HG03460 (cell line): ENCODE data around the gene HNMT.
"Not testable (repeated sequence)": the region's sequence is repeated elsewhere in the genome, so short reads cannot be mapped to it uniquely, and the experiment has no call there.

ENCODE experiments used
- ATAC-seq: cut with Tn5 transposase; IDR thresholded peaks from one replicate; pipeline ENCODE4 v1.9.1; 2021; ENCODE audit not compliant: unreplicated experiment

Gene HNMT

DNA sequence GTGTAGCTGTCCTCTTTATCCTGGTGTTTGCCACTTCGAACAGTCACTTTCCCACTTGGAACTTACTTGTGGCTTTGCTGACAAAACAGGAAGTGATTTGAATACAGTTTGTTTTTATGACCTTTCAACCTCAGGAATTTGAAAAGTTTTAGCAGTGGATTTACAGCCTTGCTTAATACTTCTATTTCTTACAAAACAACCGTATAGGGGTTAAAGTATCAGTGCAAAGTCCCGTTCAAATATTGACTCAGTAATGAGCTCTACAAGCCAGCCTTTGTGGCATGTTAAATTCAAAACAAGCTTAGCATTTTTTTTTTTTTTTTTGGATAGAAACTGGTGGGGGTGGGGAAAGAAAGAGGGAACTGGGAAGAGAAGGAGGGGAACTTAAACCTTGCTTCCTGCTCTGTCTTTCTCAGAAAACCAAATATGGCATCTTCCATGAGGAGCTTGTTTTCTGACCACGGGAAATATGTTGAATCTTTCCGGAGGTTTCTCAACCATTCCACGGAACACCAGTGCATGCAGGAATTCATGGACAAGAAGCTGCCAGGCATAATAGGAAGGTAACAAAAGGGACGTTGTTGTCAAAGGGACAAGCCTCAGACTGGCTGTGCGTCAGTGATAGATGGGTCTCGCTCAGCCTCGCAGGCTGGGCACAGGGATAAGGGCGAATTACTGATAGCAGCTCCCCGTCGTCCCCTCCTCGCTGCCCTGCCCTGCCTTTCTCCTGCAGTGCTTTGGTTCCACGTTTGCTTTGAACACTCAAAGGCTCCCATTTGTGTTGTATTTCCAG is at the start of gene HNMT:
Gene HNMT, plus strand, starts transcription at position 408 of the 793 bp plus-strand sequence. Its CDS starts 19 bp downstream, at position 427.
- ATAC-seq: no peak

DNA sequence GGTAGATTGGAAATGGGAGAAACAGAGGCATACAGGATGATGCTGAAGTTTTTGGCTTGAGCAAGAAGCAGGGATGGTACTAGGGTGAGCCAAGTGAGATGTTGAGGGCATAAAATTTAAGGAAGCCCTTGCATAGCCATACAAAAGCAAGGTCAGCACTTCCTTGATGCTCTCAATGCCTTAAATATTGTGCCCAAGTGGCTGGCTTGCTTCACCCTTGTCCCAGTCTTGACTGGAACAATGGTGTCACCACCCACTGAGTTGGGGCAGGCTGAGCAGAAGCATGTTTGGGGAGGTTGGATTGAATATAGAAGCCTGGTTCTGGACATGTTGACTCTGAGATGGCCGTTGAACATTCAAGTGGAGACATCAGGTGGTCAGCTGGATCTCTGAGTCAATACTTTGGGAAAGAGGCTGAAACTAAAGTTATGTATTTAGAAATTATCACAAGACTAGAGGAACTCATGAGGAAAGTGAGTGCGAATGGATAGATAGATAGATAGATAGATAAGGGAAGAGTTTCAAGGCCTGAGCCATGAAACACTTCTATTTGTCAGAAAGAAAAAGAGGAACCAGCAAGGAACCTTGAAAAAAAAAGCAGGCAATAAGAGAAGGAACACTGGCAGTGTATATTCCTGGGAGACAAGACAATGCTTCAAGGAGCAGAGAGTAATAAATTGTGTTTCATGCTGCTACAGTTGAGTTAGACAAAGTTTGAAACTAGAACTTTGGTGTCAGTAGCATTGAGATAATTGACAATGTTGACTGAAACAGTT is 43.0 kb upstream of the HNMT start:
- ATAC-seq: no peak

DNA sequence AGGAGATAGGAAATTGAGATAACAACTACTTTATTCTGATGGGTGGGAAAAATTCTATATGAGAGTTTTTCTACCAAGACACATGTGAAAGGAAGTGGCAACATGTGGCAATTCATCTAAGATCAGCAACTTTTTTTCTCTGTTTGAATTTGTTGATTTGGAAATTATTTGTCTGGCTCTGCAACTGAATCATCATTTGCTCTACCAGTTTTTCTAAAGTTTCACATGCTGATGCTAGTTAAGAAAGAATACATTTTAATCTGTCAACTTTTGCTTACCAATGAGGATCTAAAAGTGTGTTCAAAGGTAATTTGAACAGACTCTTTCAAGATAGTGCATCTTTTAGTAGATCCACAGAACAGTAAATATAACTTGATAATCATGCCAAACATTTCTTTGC is 42.1 kb upstream of the HNMT start:
- ATAC-seq: not testable (repeated sequence)

DNA sequence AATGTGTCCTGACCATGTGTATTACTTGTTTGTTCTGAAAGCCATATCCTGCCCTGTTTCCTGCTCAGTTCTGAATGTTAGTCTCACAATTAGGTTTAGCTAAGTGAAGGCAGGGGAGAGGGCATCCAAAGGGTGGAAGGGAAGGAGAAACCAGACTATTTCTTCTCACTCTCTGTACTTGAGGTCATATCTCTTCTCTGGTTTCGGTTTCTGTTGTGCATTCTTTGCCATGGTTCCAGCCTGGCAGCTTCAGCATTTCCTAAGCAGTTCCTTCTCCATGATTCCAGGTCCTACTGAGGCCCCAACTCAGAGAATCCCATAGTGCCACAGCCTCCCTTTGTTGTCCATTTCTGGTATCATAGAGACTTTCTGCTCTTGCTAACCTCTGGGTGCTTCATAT is 40.3 kb upstream of the HNMT start:
- ATAC-seq: no peak

DNA sequence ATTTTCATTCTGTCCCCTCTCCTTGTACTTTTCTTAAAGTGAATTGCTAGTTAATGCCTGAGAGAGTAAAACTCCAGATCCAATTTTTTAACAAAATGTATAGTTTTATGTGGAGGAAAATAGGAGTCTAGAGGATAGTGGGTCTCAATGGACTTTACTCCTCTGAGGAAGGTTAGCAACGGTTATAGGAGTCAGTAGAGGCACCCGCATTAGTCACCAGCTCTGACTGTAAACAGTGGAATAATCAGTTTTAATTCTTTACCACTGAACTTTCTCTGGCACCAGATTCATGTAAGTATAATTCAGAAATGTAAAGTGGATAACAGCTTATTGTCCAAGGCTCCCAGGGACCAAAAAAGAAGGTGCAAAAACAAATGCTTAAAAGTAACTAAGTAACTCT is 38.7 kb upstream of the HNMT start:
- no peak for ATAC-seq

DNA sequence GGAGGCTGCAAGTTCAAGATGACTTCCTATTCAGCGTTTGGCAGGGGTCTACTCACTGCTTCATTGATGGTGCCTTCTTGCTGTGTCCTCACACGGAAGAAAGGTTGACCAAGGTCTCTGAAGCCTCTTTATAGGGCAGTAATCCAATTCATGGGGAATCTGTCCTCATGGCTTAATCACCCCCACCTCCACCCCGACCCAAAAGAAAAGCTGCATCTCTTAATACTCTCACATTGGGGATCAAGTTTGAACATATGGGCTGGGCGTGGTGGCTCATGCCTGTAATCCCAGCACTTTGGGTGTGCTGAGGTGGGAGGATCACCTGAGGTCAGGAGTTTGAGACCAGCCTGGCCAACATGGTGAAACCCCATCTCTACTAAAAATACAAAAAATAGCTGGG is 36.4 kb upstream of the HNMT start:
- no peak for ATAC-seq

DNA sequence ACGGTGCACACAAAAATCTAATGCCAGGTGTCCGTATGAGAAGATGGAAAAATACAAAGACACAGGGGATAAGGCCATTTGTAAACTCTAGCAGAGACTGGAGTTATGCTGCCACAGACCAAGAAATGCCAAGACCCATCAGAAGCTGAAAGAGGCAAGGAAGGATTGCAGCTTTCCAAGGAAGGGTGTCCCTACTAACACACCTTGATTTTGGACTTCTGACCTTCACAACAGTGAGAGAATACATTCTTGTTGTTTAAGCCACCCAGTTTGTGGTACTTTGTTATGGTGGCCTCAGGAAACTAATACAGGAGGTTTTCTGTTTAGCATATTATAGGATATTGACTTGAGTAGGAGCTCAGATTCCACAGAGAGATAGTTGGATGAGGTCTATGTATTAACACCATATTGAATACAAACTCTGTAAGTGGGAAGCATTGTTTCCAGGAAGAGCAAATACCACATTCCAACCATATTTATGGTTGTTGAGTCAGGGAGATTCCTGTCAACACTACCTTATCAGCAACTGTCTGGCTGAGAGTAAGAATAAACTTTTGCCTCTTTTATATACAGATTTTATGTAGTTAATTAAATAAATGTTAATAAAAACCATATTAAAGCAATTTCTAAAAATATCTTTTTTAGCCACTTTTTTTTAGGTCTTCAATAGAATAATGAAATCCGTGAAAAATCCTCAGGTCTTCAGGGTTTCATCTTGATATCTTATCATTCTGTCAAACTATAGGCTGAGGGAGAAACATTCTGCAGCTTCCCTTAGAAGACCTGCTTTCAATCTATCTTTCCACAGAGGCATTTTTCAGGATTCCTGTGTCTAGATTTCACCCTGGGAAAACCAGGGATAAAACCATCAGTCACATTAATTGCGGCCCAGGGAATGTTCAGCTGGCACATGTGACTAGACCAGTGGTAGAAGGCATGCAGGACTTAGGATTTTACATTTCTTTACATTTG is 35.4 kb upstream of the HNMT start:
- ATAC-seq: no peak

DNA sequence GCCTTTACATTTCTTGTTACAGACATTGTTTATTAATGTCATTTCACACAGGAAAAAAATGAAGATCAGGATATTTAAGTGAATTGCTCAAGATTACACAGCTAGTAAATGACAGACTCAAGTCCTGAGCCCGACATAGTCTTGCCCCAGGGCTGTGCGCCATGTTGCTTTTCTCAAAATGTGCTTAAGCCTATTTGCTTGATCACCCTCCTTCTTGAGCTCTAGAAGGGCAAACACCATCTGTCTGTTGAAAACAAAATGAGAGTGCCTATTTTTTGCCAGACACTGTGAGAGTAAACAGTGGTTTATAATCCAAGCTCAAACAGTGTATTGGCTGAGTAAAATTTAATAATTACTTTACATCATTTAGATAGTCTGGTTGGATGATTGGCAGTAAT is 34.8 kb upstream of the HNMT start:
- ATAC-seq: no peak

DNA sequence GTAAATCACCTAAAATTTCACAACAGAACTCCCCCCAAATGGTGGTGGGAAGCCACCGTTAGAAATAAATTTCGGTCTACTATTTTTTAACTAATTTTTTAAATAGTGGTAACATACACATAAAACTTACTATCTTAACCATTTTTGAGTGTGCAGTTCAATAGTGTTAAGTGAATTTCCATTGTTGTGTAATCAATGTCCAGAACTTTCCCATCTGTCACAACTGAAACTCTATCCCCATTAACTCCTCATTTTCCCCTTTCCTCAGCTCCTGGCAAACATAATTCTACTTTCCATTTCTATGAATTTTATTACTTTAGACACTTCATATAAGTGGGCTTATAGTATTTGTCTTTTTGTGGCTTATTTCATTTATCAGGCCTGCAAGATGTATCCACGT is 34.1 kb upstream of the HNMT start:
- no peak for ATAC-seq

DNA sequence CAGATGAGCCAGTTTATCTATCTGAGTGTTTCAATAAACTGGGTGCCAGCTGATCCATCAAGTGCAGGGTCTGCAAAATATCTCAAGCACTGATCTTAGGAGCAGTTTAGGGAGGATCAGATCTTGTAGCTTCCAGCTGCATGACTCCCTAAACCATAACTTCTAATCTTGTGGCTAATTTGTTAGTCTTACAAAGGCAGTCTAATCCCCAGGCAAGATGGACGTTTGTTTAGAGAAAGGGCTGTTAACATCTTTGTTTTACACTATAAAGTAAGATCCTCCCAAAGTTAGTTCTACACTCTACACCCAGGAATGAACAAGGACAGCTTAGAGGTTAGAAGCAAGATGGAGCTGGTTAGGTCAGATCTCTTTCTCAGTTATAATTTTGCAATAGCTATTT is 28.7 kb upstream of the HNMT start:
- ATAC-seq: no peak

DNA sequence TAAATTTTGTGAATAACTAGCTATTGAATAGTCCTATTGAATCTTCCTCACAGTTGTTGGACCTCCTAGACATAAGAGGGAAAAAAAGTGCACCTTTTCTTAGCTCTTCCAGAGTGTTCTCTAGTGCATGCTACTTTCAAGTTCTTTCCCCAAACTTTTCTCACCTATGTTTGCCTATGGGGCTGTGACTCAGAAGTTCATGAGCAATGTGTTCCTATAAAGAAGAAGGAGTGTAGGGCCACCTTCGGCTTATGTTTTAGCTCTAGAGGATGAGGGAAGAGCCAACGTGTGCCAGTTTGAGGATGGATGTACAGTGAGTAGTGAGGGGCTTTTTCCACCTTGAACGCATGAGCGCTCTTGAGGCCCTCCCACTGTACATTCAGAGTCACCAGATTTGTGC is 27.0 kb upstream of the HNMT start:
- no peak for ATAC-seq

DNA sequence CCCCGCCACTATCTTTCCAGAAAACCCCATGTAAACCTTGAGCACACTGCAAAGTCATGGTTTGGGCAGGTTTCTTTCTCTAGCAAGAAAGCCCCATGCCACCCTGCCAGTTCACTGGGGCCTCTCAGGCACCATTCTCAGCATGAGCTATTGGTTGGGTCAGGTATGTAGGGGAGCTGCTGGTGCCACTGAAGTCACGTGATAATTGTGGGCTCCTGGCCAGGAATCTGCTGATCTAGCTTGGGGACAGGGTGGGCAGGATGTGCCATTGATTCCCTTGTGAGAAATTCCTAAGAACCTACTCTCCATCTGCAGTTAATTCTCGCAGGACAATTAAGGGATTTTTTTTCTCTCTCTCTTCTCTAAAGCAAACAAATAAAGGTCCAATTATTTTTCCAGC is 26.5 kb upstream of the HNMT start:
- ATAC-seq: no peak

DNA sequence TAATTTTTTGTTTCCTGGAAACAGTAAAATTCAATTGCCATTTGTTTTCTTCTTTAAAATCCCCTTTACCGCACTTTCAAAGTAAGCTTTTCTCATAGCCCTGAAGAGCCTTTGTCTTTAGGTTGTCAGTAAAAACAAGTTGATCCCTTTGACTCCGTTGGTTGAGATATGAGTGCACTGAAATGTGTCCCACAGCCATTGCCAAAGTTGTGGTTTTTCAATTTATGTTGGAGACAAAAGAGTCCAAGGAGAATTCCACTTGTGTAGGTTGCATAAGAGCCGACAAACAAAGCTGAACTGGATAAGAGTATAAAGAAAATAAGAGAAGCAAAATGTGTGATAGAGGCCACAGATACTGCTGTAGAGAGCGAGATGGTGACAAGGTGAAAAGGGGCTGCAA is 26.1 kb upstream of the HNMT start:
- no peak for ATAC-seq

DNA sequence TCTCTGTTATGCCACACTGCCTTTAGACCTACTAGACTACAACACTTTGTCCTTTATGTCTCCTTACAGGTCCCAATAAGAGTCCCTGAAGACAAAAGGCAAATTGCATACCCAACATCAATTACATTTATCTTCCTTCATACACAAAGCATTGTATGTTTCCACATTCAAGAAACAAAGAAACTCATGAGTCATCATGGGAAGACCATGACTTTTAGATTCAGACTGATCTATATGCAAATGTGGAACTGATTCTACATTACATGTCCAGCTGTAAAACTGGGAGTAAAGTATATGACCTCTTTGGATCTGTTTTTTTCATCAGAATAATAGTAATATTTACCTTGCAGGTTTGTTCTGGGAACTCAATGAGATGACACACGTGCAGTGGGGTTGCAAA is 25.2 kb upstream of the HNMT start:
- ATAC-seq: no peak

DNA sequence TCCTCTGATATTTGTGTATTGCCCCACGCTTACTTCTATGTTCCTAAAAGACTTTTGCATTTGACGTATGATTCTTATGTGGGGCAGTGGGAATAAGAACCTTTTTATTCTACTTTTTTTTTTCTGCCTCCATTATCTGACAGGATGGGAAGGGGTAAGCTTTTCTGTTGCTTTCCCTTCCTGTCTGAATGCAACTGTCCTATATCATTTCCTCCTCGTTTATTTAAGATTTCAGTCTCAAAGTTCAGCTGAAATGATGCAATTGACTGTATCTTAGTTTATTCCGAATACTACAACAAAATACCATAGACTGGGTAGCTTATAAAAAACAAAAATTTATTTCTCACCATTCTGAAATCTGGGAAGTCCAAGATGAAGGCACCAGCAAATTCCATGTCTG is 24.1 kb upstream of the HNMT start:
- no peak for ATAC-seq

DNA sequence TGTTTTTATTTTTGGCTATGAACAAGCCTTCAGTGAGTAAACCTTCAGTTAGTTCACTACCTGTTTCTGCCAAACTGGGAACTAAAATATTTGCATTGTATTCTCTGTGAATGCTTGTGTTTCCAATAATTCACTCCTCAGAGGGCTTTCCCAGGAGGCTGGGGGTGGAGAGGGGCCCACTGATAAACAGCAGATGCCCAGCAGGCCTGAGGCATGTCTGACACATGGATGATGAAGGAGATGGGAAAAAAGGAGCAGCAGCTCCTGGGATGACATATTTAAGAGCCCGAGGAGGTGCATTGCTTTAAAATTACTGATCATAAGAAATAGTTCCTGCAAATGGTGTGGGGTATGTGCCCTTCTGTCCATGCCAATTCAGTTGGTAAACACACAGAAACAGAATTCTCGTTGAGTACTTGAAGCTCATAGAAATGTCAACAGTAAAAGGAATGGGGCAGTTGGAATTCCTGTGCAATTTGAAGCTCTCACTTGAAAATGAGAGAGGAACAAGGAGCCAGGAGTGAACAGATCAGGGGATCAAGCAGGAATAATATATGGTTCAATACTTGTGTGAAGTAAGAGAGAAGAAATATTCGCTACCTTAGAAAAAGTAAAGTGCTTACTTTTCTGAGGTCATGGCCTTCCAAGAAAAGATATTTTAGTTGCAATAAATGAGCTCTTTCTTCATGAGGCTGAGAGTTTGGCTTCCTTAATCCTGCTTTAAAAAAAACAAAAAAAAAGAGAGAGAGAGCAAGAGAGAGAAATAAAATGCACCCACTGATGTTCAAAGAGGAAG is 22.0 kb upstream of the HNMT start:
- ATAC-seq: no peak

DNA sequence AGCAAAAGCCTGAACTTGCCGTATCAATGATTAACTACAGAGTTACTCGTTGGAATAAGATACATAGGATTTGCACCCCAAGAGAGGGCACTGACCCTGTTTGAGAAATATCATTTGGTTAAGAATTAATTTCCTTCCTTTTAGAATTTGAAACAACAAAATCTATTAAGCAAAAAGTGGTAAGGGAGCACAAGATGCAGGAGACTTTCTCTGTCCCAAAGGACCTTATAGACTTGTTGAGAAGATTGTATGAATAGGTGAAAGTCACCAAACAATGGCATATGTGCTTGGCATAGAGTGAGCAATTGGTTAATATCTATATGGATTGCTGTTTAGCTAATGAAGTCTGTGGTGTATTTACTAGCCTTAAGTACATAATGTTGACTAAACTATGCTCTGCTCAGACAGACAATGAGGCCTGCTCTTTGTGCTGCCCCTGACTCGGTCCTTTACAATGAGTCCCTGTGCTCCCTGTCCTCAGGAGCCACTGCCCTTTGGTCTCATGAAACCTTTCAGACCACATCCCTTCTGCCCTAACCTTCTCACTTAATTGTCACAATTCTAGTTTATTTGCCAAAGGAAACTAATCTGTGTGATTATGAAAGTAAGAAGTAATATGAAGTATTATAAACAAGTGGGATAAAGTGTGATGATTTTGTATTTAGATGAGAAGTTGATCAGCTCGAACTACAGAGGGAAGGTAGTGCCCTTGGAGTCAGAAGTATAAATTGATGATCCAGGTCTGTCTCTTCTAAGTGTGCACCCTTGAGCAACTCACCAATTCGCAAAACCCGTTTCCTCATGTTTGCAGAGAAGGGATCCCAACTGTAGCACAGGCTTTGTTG is 21.2 kb upstream of the HNMT start:
- no peak for ATAC-seq

DNA sequence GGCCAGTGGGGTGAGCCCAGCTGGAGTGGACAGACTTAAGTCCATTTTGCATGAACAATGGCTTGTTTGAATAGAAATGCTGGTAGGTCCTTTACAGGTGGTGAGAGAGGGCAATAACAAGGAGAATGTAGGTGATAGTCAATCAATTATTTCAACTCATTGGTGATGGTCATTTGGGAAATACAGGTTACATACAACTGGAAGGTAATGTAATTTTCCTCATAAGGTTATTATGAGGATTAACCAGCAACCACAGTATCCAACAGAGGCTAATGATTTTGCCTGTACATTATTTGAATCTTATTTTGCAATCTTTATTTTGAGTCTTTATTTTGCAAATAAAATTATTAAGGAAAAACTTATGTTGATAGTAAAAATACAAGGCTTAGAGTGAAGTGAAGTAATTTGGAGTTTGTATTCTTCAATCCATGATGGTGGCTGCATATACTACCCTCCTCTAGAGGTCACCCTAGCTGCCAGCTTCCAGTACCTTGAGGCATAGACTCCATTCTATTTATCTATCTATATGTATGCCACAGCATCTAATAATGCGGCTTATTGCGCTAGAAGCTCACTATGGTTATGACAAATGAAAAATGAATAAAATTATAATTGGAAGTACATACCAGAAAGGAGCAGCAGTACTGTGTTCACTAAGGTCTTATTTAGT is 20.5 kb upstream of the HNMT start:
- no peak for ATAC-seq

DNA sequence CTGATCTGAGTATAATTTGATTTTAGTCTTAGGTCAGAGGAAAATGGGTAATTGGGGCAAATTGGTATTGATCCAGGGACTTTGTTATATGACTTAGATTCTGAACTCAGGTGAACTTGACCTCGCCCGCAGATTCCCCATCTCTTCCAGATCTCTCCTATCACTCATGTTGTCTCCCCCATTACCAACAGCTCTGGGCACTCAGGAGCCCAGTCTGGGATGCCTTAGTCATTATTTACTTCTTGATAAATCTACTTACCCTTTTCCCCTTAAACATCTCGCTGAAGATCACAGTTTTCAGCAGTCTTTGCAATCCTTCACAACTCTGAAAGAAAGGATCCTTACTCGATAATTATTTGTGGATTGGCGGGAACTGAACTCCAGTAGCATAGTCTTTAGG is 19.6 kb upstream of the HNMT start:
- no peak for ATAC-seq
